GM23338 (cell line): ENCODE results near the gene BECN2. TPM values are rescaled to one million over a fixed set of nuclear protein-coding genes. Genes with fewer than 3 reads are reported as not detected.
A peak's percentile ranks its signal among the peaks of the same experiment; 100 is the strongest.

Source experiments
- ATAC-seq: fragments of 200-7000 bp; cut with Tn5 transposase; 3 replicates; pipeline ENCODE4 v1.9.1; 2020
- DNase-seq: peaks from one replicate; pipeline ENCODE4 v3.0.0-alpha.2; 2015; ENCODE audit warnings: low spot score
- H2AFZ ChIP-seq: fragments of 200-600 bp; sonication (generic); 2 replicates; pipeline ENCODE4 v1.8.0; 2016; ENCODE audit warnings: antibody characterized with exemption, mild to moderate bottlenecking, moderate library complexity
- H3F3A ChIP-seq: fragments of 200-600 bp; sonication (generic); replicated peaks from 2 replicates; pipeline ENCODE4 v1.8.0; 2017; ENCODE audit warnings: antibody characterized with exemption, mixed run types, low read depth
- H3K27ac ChIP-seq: fragments of 200-600 bp; sonication (generic); 2 replicates; pipeline ENCODE4 v1.6.1; 2016; ENCODE audit warnings: low read depth
- H3K27me3 ChIP-seq: fragments of 200-600 bp; sonication (generic); 2 replicates; pipeline ENCODE4 v1.8.0; 2016; ENCODE audit warnings: mild to moderate bottlenecking, mixed run types, moderate library complexity; ENCODE audit not compliant: insufficient read depth
- H3K36me3 ChIP-seq: fragments of 200-600 bp; sonication (generic); 2 replicates; pipeline ENCODE4 v1.8.0; 2016; ENCODE audit warnings: mild to moderate bottlenecking; ENCODE audit not compliant: insufficient read depth
- H3K4me1 ChIP-seq: fragments of 200-600 bp; sonication (generic); 2 replicates; pipeline ENCODE4 v1.8.0; 2016; ENCODE audit warnings: mild to moderate bottlenecking, moderate library complexity; ENCODE audit not compliant: insufficient read depth
- H3K4me2 ChIP-seq: fragments of 200-600 bp; sonication (generic); 2 replicates; pipeline ENCODE4 v1.7.1; 2017; ENCODE audit warnings: mixed run types
- H3K4me3 ChIP-seq: fragments of 200-600 bp; sonication (generic); 2 replicates; pipeline ENCODE4 v1.6.1; 2016; ENCODE audit warnings: mixed run types
- H3K79me2 ChIP-seq: fragments of 200-600 bp; sonication (generic); replicated peaks from 2 replicates; pipeline ENCODE4 v1.8.0; 2017; ENCODE audit warnings: mild to moderate bottlenecking; ENCODE audit not compliant: insufficient read depth
- H3K9me2 ChIP-seq: fragments of 200-600 bp; sonication (generic); 2 replicates; pipeline ENCODE4 v1.8.0; 2017; ENCODE audit not compliant: insufficient read depth
- H4K20me1 ChIP-seq: fragments of 200-600 bp; sonication (generic); replicated peaks from 2 replicates; pipeline ENCODE4 v1.8.0; 2017; ENCODE audit warnings: mild to moderate bottlenecking; ENCODE audit not compliant: insufficient read depth
- H3K27ac Mint-ChIP-seq: 2 replicates; pipeline ENCODE4 v1.8.0; 2020; ENCODE audit warnings: inconsistent platforms, mild to moderate bottlenecking, moderate library complexity, mixed read lengths
- H3K27me3 Mint-ChIP-seq: 3 replicates; pipeline ENCODE4 v1.8.0; 2022; ENCODE audit warnings: low read depth, mild to moderate bottlenecking, moderate library complexity, mixed read lengths, inconsistent platforms; ENCODE audit not compliant: insufficient read depth, poor library complexity
- H3K36me3 Mint-ChIP-seq: 3 replicates; pipeline ENCODE4 v1.8.0; 2021; ENCODE audit warnings: low read depth, mild to moderate bottlenecking, inconsistent platforms, moderate library complexity, mixed read lengths
- H3K4me1 Mint-ChIP-seq: 3 replicates; pipeline ENCODE4 v1.8.0; 2020; ENCODE audit warnings: mild to moderate bottlenecking, inconsistent platforms, mixed read lengths
- H3K4me3 Mint-ChIP-seq: 3 replicates; pipeline ENCODE4 v1.8.0; 2021; ENCODE audit warnings: moderate library complexity, mild to moderate bottlenecking, inconsistent platforms, mixed read lengths
- H3K9me3 Mint-ChIP-seq: 3 replicates; pipeline ENCODE4 v1.8.0; 2020; ENCODE audit warnings: moderate library complexity, mild to moderate bottlenecking, inconsistent platforms, mixed read lengths
- CREB1 ChIP-seq: fragments of 250-450 bp; sonication (Bioruptor Pico); IDR thresholded peaks from 2 replicates; pipeline ENCODE4 v1.5.0; 2020; ENCODE audit warnings: low read depth, mild to moderate bottlenecking, moderate library complexity
- ETS1 ChIP-seq: IDR thresholded peaks from 2 replicates; pipeline ENCODE4 v1.6.1; 2016; ENCODE audit warnings: antibody characterized with exemption
- EZH2phosphoT487 ChIP-seq: fragments of 200-600 bp; sonication (generic); IDR thresholded peaks from one replicate; pipeline ENCODE4 v1.8.1; 2018; ENCODE audit warnings: antibody characterized with exemption; ENCODE audit not compliant: unreplicated experiment
- JUNB ChIP-seq: IDR thresholded peaks from one replicate; pipeline ENCODE4 v1.6.1; 2016; ENCODE audit warnings: antibody characterized with exemption; ENCODE audit not compliant: unreplicated experiment
- NANOG ChIP-seq: IDR thresholded peaks from 2 replicates; pipeline ENCODE4 v1.6.1; 2016; ENCODE audit warnings: antibody characterized with exemption, borderline replicate concordance
- POLR2AphosphoS5 ChIP-seq: IDR thresholded peaks from 2 replicates; pipeline ENCODE4 v1.6.1; 2016; ENCODE audit warnings: antibody characterized with exemption, low read depth
- REST ChIP-seq: IDR thresholded peaks from one replicate; pipeline ENCODE4 v1.6.1; 2018; ENCODE audit warnings: antibody characterized with exemption; ENCODE audit not compliant: unreplicated experiment
- ZNF114 ChIP-seq: fragments of 250-450 bp; sonication (Bioruptor Pico); IDR thresholded peaks from 2 replicates; pipeline ENCODE4 v1.5.0; 2020; ENCODE audit warnings: mild to moderate bottlenecking, moderate library complexity
- ZNF462 ChIP-seq: fragments of 250-450 bp; sonication (Bioruptor Pico); IDR thresholded peaks from 2 replicates; pipeline ENCODE4 v1.5.0; 2020; ENCODE audit warnings: mild to moderate bottlenecking, moderate library complexity
- polyA plus RNA-seq: library from polyadenylated mRNA; unstranded; fragments of >200 nt; fragmentation: Nextera tagmentation; extraction: Ambion mirVana; gene quantifications from 2 replicates; pipeline ENCODE4 v1.2.1, GENCODE V29; 2016
- total RNA-seq: library from RNA; depleted of rRNA; stranded (reverse); fragments of >200 nt; shearing (Covaris generic); gene quantifications from 2 replicates; pipeline ENCODE4 v1.2.3, GENCODE V29; 2014
- TF ChIP-seq, protein P1 (sequence below), 2 experiments: fragments of 200-600 bp in 1 of 2; sonication (generic) in 1 of 2; conservative IDR thresholded peaks; 2 replicates each; pipeline versions ENCODE4 v1.5.1 to v1.6.1; 2016 to 2017; ENCODE audit warnings: antibody characterized with exemption in 2 of 2, low read depth in 2 of 2, mild to moderate bottlenecking in 2 of 2, moderate library complexity in 1 of 2

BECN2 gene
- total and polyA plus RNA-seq, 2 experiments from 2014 or later, result not detected

GRCh38 chr1:242004751-242005495 lies 47.4 kb downstream of the BECN2 start:
- no peak overlapping the region for H2AFZ ChIP-seq
- Mint-ChIP-seq H3K4me3 (no peak overlapping the region), H3K36me3 (no peaks in the 10 kb centered on the region), H3K4me1 (peaks cover 19% of the 10 kb centered on the region), H3K27ac (no peak overlapping the region), H3K27me3 (peaks cover 9% of the 10 kb centered on the region), H3K9me3 (no peaks in the 10 kb centered on the region; the same call in 1 of the 3 replicates)
- no peaks in the 10 kb centered on the region for H3F3A ChIP-seq
- no peaks in the 10 kb centered on the region for H4K20me1 ChIP-seq
- no peaks in the 10 kb centered on the region for H3K36me3 ChIP-seq
- ATAC-seq, result no peak
- peak; percentile 37 for DNase-seq
- peaks cover 10% of the 10 kb centered on the region; the same call in 1 of the 2 replicates for H3K4me1 ChIP-seq
- no peak overlapping the region for H3K27ac ChIP-seq
- H3K79me2 ChIP-seq, result no peaks in the 10 kb centered on the region
- no peak overlapping the region for H3K4me2 ChIP-seq
- TF ChIP-seq JUNB (no peak), NANOG (no peak), REST (no peak), EZH2phosphoT487 (no peak), CREB1 (no peak), ETS1 (no peak), POLR2AphosphoS5 (no peak), ZNF114 (CRISPR knock-in tag) (no peak), ZNF462 (no peak)
- TF ChIP-seq, protein P1, sequence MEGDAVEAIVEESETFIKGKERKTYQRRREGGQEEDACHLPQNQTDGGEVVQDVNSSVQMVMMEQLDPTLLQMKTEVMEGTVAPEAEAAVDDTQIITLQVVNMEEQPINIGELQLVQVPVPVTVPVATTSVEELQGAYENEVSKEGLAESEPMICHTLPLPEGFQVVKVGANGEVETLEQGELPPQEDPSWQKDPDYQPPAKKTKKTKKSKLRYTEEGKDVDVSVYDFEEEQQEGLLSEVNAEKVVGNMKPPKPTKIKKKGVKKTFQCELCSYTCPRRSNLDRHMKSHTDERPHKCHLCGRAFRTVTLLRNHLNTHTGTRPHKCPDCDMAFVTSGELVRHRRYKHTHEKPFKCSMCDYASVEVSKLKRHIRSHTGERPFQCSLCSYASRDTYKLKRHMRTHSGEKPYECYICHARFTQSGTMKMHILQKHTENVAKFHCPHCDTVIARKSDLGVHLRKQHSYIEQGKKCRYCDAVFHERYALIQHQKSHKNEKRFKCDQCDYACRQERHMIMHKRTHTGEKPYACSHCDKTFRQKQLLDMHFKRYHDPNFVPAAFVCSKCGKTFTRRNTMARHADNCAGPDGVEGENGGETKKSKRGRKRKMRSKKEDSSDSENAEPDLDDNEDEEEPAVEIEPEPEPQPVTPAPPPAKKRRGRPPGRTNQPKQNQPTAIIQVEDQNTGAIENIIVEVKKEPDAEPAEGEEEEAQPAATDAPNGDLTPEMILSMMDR (conservative IDR thresholded peaks at IDR 0.05; ENCODE audit: low read depth in 2 of 2), result no peak
- H3K27me3 ChIP-seq, result no peaks in the 10 kb centered on the region
- H3K9me2 ChIP-seq, result no peaks in the 10 kb centered on the region
- no peak overlapping the region for H3K4me3 ChIP-seq
